ELF-1 (cell line): ENCODE data around the gene PCCA.
"Not testable (repeated sequence)": the region's sequence is repeated elsewhere in the genome, so short reads cannot be mapped to it uniquely, and the experiment has no call there.

ENCODE experiments used
- DNase-seq: peaks from one replicate; pipeline ENCODE4 v3.0.0-alpha.2; 2016; ENCODE audit warnings: low read depth, low spot score

The PCCA gene

GRCh38 chr13:100357764-100358163, 268.9 kb downstream of the PCCA start:
- DNase-seq = no peak

DNA sequence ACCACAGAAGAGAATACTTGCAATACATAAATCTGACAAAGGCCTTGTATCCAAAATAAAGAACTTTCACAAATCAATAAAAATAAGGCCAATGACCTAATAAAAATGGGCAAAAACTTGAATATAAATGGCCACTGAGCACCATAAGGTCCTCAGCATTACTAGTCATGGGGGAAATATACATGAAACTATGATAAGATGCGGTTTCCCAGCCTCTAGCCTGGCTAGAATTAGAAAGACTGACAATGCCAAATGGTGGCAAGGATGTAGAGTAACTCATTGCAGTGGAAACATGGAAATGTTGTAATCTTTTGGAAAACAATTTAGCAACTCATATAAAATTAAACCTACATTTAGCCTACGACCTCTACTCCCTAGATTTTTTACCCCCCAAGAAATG, 272.6 kb downstream of the PCCA start:
- no peak for DNase-seq

- no peak for DNase-seq
These were observed 273.5 kb downstream of the PCCA start for GRCh38 chr13:100362371-100362770.

- DNase-seq = no peak
These were observed 273.9 kb downstream of the PCCA start for GRCh38 chr13:100362781-100363180.

DNA sequence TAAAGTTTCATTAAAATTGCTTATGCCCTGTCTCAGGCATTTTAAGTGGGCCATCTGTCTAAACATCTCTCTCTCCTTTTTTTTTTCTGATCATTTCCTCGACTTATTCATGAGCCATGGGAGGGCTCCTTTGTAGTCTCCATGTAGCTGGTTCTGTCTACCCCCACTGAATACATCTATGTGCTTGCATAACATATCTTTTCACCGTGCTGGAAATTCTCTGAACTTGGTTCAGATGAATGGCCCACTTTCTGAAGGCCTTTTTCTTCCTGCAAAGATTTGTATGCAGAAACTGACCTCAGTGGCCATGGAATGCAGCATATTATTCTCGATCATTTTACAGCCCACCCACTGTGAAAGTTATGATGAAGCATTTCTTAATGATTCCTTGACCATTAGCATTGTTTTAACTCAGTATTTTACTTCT, 274.4 kb downstream of the PCCA start:
- DNase-seq = no peak

- DNase-seq = no peak
These were observed 275.0 kb downstream of the PCCA start for GRCh38 chr13:100363874-100364273.

DNA sequence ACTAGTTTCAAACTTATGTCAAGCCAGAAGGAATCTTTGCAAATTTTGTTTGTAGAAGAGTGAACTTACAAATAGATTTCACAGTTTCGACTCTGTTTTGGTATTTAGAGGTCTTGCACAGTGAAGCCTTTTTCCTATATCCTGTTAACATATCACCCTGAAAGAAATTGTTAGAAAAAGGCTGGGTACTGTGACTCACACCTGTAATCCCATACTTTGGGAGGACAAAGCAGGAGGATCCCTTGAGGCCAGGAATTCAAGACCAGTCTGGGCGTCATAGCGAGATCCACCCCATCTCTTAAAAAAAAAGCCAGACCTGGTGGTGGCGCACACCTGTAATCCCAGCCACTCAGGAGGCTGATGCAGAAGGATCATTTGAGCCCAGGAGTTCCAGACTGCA, 275.7 kb downstream of the PCCA start:
- DNase-seq = no peak

DNA sequence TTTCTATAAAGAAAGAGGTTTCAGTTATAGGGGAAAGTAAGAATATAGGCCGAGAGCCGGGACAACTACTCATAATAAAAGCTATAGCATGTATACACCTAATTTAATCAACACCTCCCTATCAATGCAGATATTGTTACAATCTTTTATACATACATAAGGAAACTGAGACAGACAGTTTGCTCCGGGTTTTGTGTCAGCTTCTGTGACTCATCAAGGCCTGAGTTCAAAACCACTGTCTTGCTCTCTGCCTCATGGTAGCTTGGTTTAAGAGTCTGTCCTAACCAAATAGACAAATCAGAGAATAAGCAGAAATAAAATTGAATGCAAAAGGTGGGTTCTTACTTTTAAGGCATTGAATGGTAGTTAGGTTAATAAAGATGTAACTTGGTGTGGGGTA, 276.8 kb downstream of the PCCA start:
- DNase-seq = no peak

- no peak for DNase-seq
These were observed 289.6 kb downstream of the PCCA start for GRCh38 chr13:100378533-100378932.

DNA sequence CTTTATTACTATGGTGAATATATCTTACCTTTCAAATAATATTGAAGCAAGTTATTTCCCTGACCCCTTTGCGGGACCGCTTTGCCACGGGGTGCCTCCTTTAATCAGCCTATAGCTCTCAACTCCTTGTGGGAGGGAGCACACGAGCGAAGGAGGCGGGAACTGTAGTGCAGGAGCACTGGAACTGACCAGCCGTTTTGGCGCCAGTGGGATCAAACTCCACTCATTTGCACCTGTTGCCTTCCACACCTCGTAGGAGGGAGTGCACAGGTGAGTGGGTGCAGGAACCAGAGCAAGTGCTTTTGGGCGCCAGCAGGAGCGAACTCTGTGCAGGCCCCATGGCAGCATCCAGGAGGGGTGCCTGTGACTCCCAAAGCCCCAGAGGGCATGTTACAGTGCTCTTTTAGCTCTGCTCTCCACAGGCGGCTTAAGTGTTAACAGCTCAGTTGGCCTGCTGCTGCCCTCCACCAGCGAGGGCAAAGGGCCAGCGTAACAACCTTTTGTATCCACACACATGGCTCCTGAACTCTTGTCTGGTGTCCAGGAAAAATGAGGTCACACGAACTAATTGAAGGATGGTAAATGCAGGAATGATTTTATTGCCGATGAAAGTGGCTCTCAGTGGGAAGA, 292.8 kb downstream of the PCCA start:
- peak; percentile 66 for DNase-seq

- no peak for DNase-seq
These were observed 293.9 kb downstream of the PCCA start for GRCh38 chr13:100382785-100383184.

- no peak for DNase-seq
These were observed 298.5 kb downstream of the PCCA start for GRCh38 chr13:100387416-100387815.

GRCh38 chr13:100388150-100388549, 299.3 kb downstream of the PCCA start:
- DNase-seq = not testable (repeated sequence)

DNA sequence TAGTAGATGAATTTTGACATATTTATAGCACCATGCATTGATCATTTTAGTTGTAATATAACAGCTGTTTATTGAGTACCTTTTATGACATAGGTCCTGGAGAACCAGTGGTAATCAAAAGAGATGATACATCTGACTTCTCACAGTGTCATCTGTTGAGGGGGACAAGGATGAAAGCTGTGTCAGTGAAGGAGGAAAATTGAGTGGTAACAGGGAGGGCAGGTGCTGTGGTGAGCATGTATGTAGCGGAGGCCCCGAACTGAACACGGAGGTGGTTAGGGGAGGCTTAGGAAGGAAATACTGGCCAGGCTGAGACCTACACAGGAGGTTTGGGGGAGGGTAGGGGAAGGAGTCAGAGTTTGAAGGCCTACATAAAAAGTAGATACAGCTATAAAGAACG, 300.0 kb downstream of the PCCA start:
- no peak for DNase-seq

- no peak for DNase-seq
These were observed 300.7 kb downstream of the PCCA start for GRCh38 chr13:100389617-100390016.

DNA sequence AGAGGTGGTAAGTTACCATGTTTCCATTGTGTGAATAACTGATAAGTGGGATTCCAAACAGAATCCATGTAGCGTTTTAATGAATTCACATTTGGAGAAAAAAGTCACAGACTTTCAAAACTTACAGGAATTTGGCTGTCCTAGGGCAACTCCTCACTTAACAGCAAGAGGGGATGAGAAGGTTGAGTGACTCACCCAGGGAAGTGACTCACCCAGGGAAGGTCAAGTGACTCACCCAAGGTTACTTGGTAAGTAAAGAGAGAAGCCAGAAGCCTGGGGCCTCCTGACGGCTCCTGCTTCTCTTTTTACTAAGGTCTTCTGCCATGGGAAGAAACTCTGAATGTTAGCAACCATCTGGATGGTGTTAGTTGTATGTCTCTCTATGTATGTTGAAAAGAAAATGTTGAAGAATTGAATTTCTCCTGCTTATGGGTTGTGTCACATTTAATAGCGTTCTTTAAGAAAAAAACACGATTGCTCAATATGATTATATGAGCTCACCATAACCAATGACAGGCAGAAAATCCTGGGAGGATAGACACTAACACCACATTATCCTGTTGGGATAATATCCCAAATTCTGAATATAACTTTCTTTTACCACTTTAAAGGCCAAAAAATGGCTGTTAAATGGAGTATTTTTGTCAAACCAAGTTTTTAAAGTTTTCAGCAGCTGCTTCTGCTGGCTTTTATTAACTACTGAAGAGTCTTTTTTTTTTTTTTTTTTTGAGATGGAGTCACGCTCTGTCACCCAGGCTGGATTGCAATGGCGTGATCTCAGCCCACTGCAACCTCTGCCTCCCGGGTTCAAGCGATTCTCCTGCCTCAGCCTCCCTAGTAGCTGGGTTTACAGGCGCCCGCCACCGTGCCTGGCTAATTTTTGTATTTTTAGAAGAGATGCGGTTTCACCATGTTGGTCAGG, 304.1 kb downstream of the PCCA start:
- peak; percentile 87 for DNase-seq

GRCh38 chr13:100394005-100394695, 305.3 kb downstream of the PCCA start:
- DNase-seq = no peak

- DNase-seq = no peak
These were observed 306.9 kb downstream of the PCCA start for GRCh38 chr13:100395698-100396373.

GRCh38 chr13:100396776-100397175, 307.9 kb downstream of the PCCA start:
- DNase-seq = no peak

DNA sequence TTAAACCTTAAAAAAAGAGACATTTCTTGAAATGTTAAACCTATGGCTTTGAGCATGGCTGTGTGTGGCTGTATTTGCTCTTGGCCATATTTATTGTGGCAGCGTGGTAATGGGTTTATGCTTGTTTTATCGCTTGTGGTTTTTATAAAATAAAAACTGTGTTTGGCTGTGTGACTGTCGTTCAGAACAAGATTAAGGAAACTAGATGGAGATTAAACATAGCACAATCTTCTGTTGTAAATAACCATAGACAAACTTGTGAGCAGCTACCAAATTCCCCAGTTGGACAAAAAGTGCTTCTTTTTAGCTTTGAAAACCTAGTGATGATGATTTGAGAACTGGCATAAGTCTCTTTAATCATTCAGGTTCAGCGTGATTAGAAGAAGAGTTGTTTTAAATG, 308.7 kb downstream of the PCCA start:
- no peak for DNase-seq

GRCh38 chr13:100398360-100398759, 309.5 kb downstream of the PCCA start:
- DNase-seq = no peak

DNA sequence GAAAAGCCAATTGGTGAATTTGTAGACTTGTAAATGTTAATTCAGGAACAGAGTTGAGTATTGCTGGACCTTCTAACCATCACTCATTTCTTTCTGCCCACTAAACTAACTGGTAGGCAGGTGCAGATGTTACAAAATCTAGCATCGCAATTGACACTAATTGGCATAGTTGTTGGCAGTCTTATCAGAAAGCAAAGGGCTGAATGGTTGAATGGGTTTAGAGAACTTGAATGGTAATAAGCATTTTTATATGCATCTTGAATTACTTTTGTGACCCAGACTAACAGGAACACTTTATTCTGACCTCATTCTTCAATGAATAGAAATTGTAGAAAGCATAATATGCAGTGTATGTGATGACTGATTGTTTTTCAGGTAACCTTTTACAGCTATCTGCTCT, 310.6 kb downstream of the PCCA start:
- no peak for DNase-seq
